GM12892 (cell line): ENCODE data around the gene MISP.
"Not testable (repeated sequence)": the region's sequence is repeated elsewhere in the genome, so short reads cannot be mapped to it uniquely, and the experiment has no call there.

ENCODE experiments used
- DNase-seq: peaks from one replicate; pipeline ENCODE4 v3.0.0; 2011; ENCODE audit not compliant: insufficient read length
- FAIRE-seq: peaks from 2 replicates; lab custom pipeline; 2011; peaks lifted over from hg19 to GRCh38; lab: Jason Lieb, UNC
- POLR2A ChIP-seq: IDR thresholded peaks from 2 replicates; pipeline ENCODE4 v1.6.1; 2011; ENCODE audit warnings: low read depth, low read length, control low read depth
- POLR2AphosphoS5 ChIP-seq: IDR thresholded peaks from 2 replicates; pipeline ENCODE4 v1.6.1; 2011; ENCODE audit warnings: low read depth, low read length, control low read depth
- TAF1 ChIP-seq: IDR thresholded peaks from 2 replicates; pipeline ENCODE4 v1.6.1; 2011; ENCODE audit warnings: low read depth, mild to moderate bottlenecking, control low read depth, low read length, borderline replicate concordance

The MISP gene

DNA sequence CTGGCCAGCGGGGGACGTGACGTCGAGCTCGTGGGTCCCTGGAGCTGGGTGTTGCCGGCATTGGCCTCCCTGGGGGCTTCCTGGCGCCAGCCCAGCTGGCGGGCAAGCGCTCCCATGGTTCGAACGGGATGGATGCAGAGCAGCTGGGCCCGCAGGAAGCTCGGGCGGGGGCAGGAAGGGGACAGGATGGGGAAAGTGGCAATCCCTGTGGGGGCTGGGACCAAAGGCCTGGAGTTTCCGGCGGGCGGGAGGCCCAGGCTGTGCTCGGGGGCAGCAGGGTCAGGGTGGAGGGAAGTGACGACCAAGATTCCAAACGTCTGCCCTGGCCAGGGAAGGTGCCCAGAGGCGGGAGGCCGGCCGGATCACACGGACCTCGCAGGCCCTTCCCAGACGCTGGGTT, 22.9 kb upstream of the MISP start:
- no peak for FAIRE-seq
- DNase-seq = no peak
- TF ChIP-seq POLR2AphosphoS5 (no peak), TAF1 (no peak)

- not testable (repeated sequence) for FAIRE-seq
Measured at GRCh38 chr19:729564-729963, 21.3 kb upstream of the MISP start.

GRCh38 chr19:729965-730668, 20.8 kb upstream of the MISP start:
- no peak for DNase-seq
- no peak for FAIRE-seq
- TF ChIP-seq POLR2AphosphoS5 (no peak), POLR2A (no peak), TAF1 (no peak)

More at GRCh38 chr19:729564-729963, 21.3 kb upstream of the MISP start:
- not testable (repeated sequence) for DNase-seq

DNA sequence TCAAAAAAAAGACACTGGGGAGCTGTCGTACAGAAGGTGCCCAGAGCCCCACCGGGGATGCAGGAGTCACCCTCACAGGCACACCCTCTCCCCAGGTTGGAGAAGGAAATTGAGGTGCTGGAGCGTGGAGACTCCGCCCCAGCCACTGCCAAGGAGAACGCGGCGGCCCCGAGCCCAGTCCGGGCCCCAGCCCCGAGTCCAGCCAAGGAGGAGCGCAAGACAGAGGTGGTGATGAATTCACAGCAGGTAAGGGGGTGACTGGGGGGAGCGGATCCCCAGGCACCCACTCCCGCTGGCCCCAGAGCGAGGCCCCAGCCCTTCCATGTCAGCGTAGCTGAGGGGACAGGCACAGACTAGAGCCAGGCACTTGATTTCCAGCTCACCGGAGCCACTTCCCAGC, 19.9 kb upstream of the MISP start:
- DNase-seq = no peak
- no peak for FAIRE-seq
- TF ChIP-seq TAF1 = no peak

DNA sequence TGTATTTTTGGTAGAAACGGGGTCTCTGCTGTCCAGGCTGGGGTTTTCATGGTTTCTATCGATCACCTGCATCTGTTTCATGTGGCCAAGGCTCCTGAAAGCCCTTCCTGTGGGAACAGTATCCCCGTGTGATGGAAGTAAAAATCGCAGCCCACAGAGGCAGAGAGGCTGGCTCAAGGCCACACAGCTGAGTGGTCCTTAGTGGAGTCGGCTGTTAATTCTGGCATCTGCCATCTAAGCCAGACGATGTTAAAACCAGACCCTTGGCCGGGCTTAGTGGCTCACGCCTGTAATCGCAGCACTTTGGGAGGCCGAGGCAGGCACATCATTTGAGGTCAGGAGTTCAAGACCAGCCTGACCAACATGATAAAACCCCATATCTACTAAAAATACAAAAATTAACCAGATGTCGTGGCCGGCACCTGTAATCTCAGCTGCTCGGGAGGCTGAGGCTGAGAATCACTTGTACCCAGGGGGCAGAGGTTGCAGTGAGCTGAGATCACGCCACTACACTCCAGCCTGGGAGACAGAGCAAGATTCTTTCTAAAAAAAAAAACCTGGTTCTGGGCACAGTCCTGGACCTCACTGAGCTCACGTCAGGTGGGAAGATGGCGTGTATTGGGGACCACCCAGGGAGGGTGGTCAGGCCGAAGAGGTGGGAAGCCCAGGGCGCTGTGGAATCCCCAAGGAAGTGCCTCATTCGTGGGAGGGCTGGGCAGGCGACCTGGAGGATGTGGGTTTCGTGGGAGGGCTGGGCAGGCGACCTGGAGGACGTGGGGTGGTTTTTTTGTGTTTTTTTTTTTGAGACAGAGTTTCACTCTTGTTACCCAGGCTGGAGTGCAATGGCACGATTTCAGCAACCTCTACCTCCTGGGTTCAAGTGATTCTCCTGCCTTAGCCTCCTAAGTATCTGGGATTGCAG, 18.5 kb upstream of the MISP start:
- DNase-seq (no peak), FAIRE-seq (peak; percentile 24)
- TF ChIP-seq POLR2A (no peak), POLR2AphosphoS5 (no peak), TAF1 (no peak)

DNA sequence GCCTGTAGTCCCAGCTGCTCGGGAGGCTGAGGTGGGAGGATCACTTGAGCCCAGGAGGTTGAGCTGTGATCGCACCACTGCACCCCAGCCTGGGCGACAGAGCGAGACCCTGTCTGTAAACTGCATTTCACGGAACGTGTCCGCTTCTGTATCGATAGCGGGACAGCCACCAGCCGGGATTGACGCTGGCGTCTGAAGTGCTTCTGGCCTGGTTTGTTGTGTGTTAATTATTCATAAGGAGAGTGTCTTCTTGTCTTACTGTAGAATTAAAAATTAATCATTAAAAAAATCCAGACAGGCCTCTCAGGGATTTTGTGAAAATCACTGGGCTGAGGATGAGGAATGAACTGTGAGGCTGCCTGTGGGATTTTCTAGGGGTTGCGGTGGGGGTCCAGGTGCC, 16.2 kb upstream of the MISP start:
- FAIRE-seq (no peak), DNase-seq (no peak)
- TF ChIP-seq POLR2A = no peak

GRCh38 chr19:736125-736524, 14.8 kb upstream of the MISP start:
- no peak for FAIRE-seq
- DNase-seq = no peak
- no peak for TF ChIP-seq POLR2A
- no peak for TF ChIP-seq POLR2AphosphoS5
- TF ChIP-seq TAF1 = no peak

DNA sequence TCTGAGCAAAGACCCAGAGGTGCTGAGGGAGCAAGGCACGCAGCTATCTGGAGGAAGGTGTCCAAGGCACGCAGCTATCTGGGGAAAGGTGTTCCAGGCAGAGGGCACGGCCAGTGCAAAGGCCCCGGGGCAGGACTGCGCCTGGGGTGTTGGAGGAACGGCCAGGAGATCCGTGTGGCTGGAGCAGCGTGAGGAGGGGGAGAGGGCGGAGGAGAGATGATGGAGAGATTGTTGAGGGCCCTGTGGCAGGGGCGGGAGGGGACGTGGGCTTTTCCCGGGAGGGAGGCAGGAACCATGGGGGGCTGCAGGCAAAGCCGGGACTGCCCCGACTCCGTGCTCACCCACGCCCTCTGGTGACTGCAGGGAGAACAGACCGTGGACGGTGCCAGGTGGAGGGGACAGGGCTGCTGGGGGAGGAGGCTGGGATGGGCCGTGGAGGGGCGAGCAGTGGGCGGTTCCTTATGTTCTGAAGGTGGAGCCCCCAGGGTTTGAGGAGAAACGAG, 13.3 kb upstream of the MISP start:
- FAIRE-seq (no peak), DNase-seq (peak; percentile 82)
- no peak for TF ChIP-seq POLR2A

GRCh38 chr19:738509-739128, 12.3 kb upstream of the MISP start:
- no peak for FAIRE-seq
- TF ChIP-seq TAF1 (no peak), POLR2AphosphoS5 (no peak), POLR2A (no peak)

GRCh38 chr19:739998-740715, 10.8 kb upstream of the MISP start:
- no peak for FAIRE-seq
- TF ChIP-seq POLR2AphosphoS5 (no peak), TAF1 (no peak), POLR2A (no peak)
- DNase-seq = no peak

More at GRCh38 chr19:738509-739128, 12.3 kb upstream of the MISP start:
- DNase-seq = no peak

GRCh38 chr19:740816-741505, 10.0 kb upstream of the MISP start:
- not testable (repeated sequence) for FAIRE-seq, DNase-seq
